Gastrocnemius medialis (tissue), 4 donors: ENCODE data around the gene SYNGR1. TPM values are rescaled to one million over a fixed set of nuclear protein-coding genes. Genes with fewer than 3 reads are reported as not detected.
A peak's percentile ranks its signal among the peaks of the same experiment; 100 is the strongest.

ENCODE experiments used
- ATAC-seq, 2 donors: fragments of 150-250 bp; one replicate each; pipeline ENCODE4 v1.9.1; 2016
- DNase-seq, 2 donors: peaks; one replicate each; pipeline ENCODE4 v3.0.0-alpha.2; 2019
- H3K27ac ChIP-seq, 4 donors: fragments of 200-600 bp; sonication (generic); 1 replicate in 1 of 4; 2 replicates in 3 of 4; pipeline ENCODE4 v1.5.1; 2016 to 2018; ENCODE audit warnings: mild to moderate bottlenecking in 2 of 4, moderate library complexity in 1 of 4
- H3K27me3 ChIP-seq, 3 donors: fragments of 200-600 bp; sonication (generic) in 2 of 3; 1 replicate in 1 of 3; 2 replicates in 2 of 3; pipeline versions ENCODE4 v1.5.1 to v1.6.0; 2016 to 2019; ENCODE audit warnings: mild to moderate bottlenecking in 1 of 3, moderate library complexity in 1 of 3
- H3K36me3 ChIP-seq, 2 donors: fragments of 200-600 bp; sonication (generic) in 1 of 2; one replicate each; pipeline ENCODE4 v1.5.1; 2017 to 2018
- H3K4me1 ChIP-seq, 2 donors: fragments of 200-600 bp; sonication (generic) in 1 of 2; one replicate each; pipeline ENCODE4 v1.5.1; 2016 to 2017; ENCODE audit warnings: mild to moderate bottlenecking in 2 of 2
- H3K4me3 ChIP-seq, 4 donors: fragments of 200-600 bp; sonication (generic) in 3 of 4; 1 replicate in 1 of 4; 2 replicates in 3 of 4; pipeline ENCODE4 v1.5.1; 2016 to 2019; ENCODE audit warnings: mild to moderate bottlenecking in 2 of 4
- H3K9me3 ChIP-seq, 3 donors: fragments of 200-600 bp; sonication (generic) in 2 of 3; 1 replicate in 1 of 3; 2 replicates in 2 of 3; pipeline ENCODE4 v1.5.1; 2016 to 2019
- CTCF ChIP-seq, 5 experiments: fragments of 450-650 bp in 3 of 5; fragments of 200-600 bp in 2 of 5; sonication (generic) in 2 of 5; IDR thresholded peaks in 4 of 5; conservative IDR thresholded peaks in 1 of 5; 1 replicate in 4 of 5; 2 replicates in 1 of 5; pipeline ENCODE4 v1.5.1; 2016 to 2019; ENCODE audit warnings: antibody characterized with exemption in 5 of 5, mild to moderate bottlenecking in 3 of 5, moderate library complexity in 3 of 5
- POLR2A ChIP-seq, 2 donors: fragments of 450-650 bp; IDR thresholded peaks; one replicate each; pipeline ENCODE4 v1.6.1; 2017; ENCODE audit warnings: antibody characterized with exemption in 2 of 2, mild to moderate bottlenecking in 2 of 2, moderate library complexity in 2 of 2
- in situ Hi-C, 4 donors: fragments of 200-750 bp; cut with MboI; loops; one replicate each; pipeline versions ENCODE4 v1.15.0 to v1.8.0; 2017; ENCODE audit warnings: low sequenced_read_pairs in 4 of 4
- intact Hi-C: fragments of 100-400 bp; cut with DNase I; formaldehyde crosslinking; loops from one replicate; pipeline ENCODE4 v1.15.1; 2023; ENCODE audit warnings: low total_unique reads
- total RNA-seq, 4 donors: library from RNA; depleted of rRNA; stranded (reverse); fragments of >200 nt; gene quantifications; one replicate each; pipeline versions ENCODE4 v1.1.0 to v1.2.3, GENCODE V29; 2016

The SYNGR1 gene
- total RNA-seq, 4 donors from 2014 or later = 2.8 to 17.2 (median 9.7) TPM

GRCh38 chr22:39392341-39392948 lies 42.7 kb downstream of the SYNGR1 start:
- peaks cover 0 to 5% of the 10 kb centered on the region in 2 donors for H3K4me1 ChIP-seq
- no peaks in the 10 kb centered on the region for H3K36me3 ChIP-seq
- no peak overlapping the region for H3K27ac ChIP-seq
- H3K4me3 ChIP-seq = no peak overlapping the region
- ATAC-seq = no peak
- intact Hi-C loops = no loop called here
- peaks cover 3 to 11% (median 3%) of the 10 kb centered on the region in 3 donors for H3K27me3 ChIP-seq
- no peak for DNase-seq
- TF ChIP-seq CTCF (IDR thresholded peaks at IDR 0.05 in 4 of 5, conservative IDR thresholded peaks at IDR 0.05 in 1 of 5) (no peak), POLR2A (IDR thresholded peaks at IDR 0.05) (no peak)
- no peaks in the 10 kb centered on the region for H3K9me3 ChIP-seq
- in situ Hi-C loops = no loop called here

- Histone ChIP-seq H3K9me3 (no peaks in the 10 kb centered on the region), H3K27me3 (no peaks in the 10 kb centered on the region), H3K36me3 (no peaks in the 10 kb centered on the region), H3K27ac (no peak overlapping the region), H3K4me3 (no peak overlapping the region), H3K4me1 (peaks cover 10% of the 10 kb centered on the region in 2 donors)
- intact Hi-C loops = loop anchor here (5.0 kb wide), 2 partner anchors 36 to 121 kb away; no protein-coding TSS in a partner anchor
- TF ChIP-seq POLR2A (IDR thresholded peaks at IDR 0.05) (no peak), CTCF (IDR thresholded peaks at IDR 0.05 in 4 of 5, conservative IDR thresholded peaks at IDR 0.05 in 1 of 5) (no peak)
- no peak for ATAC-seq
- in situ Hi-C loops = no loop called here
- DNase-seq = no peak
Measured at GRCh38 chr22:39395936-39396796, 46.4 kb downstream of the SYNGR1 start.

GRCh38 chr22:39396797-39397195 lies 47.0 kb downstream of the SYNGR1 start:
- H3K9me3 ChIP-seq = no peaks in the 10 kb centered on the region
- no peaks in the 10 kb centered on the region for H3K36me3 ChIP-seq
- H3K27me3 ChIP-seq = no peaks in the 10 kb centered on the region
- TF ChIP-seq CTCF (IDR thresholded peaks at IDR 0.05 in 4 of 5, conservative IDR thresholded peaks at IDR 0.05 in 1 of 5) = no peak
- no peak for TF ChIP-seq POLR2A (IDR thresholded peaks at IDR 0.05)
- in situ Hi-C loops (no loop called here), intact Hi-C loops (loop anchor here (5.0 kb wide), 2 partner anchors 36 to 121 kb away; no protein-coding TSS in a partner anchor)
- ATAC-seq (no peak), DNase-seq (no peak)
- no peak overlapping the region for H3K27ac ChIP-seq
- H3K4me3 ChIP-seq = no peak overlapping the region
- peaks cover 14 to 17% of the 10 kb centered on the region in 2 donors for H3K4me1 ChIP-seq

- Histone ChIP-seq H3K36me3 (peaks cover 0 to 4% of the 10 kb centered on the region in 2 donors), H3K27me3 (no peaks in the 10 kb centered on the region), H3K27ac (no peak overlapping the region), H3K9me3 (no peaks in the 10 kb centered on the region), H3K4me3 (peak overlapping the region in 1 of 4 donors; percentile 79), H3K4me1 (peaks cover 23 to 26% of the 10 kb centered on the region in 2 donors)
- intact Hi-C loops (no loop called here), in situ Hi-C loops (loop anchor here in 2 of 4 donors (10.0 kb wide), 3 partner anchors 104 to 134 kb away; partner anchors contain the start of genes MIEF1 (in 1 of the 2) and RPS19BP1 (in 1 of the 2))
- ATAC-seq (no peak), DNase-seq (no peak)
- TF ChIP-seq CTCF (IDR thresholded peaks at IDR 0.05 in 4 of 5, conservative IDR thresholded peaks at IDR 0.05 in 1 of 5) (no peak), POLR2A (IDR thresholded peaks at IDR 0.05) (no peak)
Measured at GRCh38 chr22:39401301-39401631, 51.5 kb downstream of the SYNGR1 start.
